HG02798 (cell line): ENCODE results near the gene C5orf63.
A peak's percentile ranks its signal among the peaks of the same experiment; 100 is the strongest.
"Not testable (repeated sequence)": the region's sequence is repeated elsewhere in the genome, so short reads cannot be mapped to it uniquely, and the experiment has no call there.

Experiments used
- ATAC-seq: cut with Tn5 transposase; IDR thresholded peaks from one replicate; pipeline ENCODE4 v1.9.1; 2021; ENCODE audit warnings: mild to moderate bottlenecking; ENCODE audit not compliant: unreplicated experiment, poor library complexity

Gene C5orf63

DNA sequence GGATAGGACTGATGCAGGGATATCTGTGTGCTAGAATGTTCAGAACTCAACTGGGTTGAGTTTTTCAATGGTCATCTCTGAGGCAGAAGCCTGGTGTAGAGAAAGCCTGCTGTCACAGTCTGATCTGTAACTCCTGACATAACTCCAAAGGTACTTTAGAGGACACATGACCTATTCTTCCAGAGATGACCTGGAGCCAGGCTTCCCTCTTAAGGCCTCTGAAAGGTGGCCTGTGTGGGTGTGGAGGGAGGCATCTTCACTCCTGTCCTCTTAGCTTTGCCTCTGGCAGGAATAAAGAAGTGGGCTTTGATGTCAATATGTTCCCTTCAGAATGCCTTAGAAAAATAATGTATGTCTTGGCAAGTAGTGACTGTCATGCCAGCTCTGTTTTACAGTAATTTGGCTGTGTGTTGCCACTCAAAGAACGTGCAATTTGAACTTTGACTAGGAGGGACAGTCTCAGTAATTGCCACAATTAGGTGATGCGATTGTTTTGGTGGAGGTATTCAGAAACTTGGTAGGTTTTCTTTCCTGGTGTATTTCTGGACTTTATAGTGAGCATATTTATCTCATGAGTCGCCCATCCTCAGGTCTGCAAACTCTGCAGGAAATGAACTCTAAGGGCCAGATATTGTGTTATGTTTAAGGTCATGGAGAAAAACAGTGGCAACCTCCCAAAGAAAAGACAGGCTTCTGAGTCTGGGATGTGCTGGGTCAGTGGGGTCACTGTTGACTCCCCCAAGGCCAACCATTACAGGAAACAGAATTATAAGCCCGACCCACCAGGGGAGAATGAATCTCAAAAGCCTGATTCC, 3.2 kb upstream of the C5orf63 start:
- ATAC-seq, result no peak

GRCh38 chr5:127074466-127074865, 1.2 kb upstream of the C5orf63 start:
- ATAC-seq, result no peak

- ATAC-seq, result no peak
These were observed 3.1 kb downstream of the C5orf63 start for GRCh38 chr5:127070243-127070642.

DNA sequence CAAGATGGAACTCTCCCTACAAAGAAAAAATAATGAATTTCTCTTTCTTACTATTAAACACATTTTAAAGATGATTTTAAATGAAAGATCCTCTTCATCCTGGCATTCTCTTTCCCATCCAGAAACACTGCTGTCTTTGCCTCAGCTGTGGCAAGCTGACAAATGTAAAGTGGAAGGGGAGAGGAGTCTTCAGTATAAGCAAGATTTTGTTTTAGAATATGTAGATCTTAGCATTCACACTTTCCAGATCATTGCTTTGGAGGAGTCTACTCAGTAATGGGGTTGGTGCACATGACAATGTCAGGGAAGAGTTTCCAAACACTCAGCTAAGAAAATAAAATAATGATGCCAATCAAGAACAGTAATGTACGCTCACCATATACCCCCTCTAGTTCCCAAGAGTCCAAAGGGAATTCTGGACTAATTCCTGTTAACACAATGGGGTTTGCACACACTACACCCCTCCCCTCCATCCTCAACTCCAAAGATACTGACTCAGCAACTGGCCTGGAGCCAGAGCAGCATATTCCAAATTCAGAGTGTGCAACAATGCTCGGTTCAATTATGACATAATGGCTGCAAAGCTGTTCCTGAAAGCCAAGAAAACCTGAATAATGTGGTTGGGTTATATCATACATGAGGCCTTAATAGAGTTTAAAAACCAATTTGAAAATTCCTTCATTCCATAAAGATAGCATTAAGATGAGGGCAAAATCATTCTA, 4.6 kb downstream of the C5orf63 start:
- no peak for ATAC-seq

DNA sequence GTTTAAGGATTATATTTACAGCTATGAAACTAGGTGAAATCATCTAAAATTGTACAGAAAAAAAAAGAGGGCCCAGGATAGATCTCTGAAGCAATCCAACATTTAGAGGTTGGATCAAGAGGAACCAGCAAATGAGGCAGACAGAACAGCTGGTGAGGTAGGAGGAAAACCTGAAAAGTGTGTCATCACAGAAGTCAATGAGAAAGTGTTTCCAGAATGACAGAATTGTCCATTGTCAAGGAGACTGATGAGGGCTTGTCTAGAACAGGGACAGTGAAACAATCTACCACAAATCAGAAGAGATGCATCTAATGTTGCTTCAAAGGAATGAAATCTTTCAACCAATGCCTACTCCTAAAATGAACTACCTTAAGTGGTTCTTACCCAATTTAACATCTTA, 6.6 kb downstream of the C5orf63 start:
- no peak for ATAC-seq

- ATAC-seq, result no peak
These were observed 9.0 kb downstream of the C5orf63 start for GRCh38 chr5:127064253-127064840.

DNA sequence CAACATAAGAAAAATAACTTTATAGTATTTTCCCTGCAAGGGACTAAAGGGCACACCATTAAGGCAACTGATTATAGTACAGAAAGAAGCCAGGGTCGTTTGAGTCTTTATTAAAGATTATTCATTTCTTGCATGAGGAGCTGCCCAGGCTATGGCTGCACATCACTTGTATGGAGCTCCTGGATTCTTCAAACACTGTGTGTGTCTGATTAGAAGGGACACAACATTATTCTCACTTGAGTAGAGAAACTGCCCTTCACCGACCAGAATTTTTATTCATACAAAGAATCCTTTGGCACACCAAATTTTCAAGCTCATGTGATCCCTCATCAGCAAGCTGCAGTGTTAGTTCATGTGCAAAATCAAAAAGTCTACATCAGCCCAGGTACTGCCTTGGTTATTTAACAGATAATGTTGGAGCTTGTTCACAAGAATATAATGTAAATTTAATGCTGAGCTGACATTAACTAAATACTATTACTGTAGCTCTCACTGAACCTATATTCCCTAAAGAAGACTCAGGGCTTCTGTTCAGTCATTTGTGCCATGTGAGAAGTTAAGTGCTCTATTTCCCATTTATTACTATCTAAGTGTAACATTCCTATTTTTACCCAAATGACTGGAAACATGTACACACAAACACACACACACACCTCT, 9.9 kb downstream of the C5orf63 start:
- no peak for ATAC-seq

DNA sequence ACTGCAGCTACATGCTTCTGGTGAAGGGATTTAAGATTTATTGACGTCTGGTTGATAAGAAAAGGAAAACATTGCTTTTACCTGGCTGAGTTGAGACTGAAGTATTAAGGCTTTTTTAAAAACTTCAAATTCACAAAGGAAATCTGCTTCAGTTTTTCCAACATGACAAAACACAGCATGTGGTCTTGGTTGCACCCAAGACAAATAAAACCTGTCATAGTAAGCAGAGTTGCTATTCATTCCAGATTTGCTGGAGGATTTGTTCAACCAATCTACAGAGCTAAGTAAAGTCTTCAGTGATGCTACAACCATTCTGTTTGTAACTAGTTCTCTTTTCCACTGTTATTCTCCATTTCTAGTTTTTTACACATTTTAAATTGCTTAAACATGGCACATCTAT, 11.3 kb downstream of the C5orf63 start:
- ATAC-seq, result no peak

DNA sequence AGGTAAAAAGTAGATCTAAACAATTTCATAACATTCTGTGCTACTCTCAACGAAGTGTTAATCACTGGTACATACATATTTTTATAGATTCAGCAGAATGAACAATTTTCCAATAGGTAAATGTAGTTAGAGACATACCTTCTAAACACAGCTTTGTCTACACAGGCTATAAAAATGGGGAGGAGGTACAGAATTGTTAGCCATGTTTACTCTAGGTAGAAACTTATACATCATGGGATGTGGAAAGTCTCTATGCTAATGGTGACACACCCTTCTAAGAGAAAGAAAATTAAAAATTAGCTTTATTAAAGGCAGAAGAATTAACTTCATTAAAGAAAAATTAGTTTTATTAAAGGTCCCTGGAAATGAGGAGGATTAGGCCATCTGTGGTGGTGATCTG, 11.8 kb downstream of the C5orf63 start:
- no peak for ATAC-seq

DNA sequence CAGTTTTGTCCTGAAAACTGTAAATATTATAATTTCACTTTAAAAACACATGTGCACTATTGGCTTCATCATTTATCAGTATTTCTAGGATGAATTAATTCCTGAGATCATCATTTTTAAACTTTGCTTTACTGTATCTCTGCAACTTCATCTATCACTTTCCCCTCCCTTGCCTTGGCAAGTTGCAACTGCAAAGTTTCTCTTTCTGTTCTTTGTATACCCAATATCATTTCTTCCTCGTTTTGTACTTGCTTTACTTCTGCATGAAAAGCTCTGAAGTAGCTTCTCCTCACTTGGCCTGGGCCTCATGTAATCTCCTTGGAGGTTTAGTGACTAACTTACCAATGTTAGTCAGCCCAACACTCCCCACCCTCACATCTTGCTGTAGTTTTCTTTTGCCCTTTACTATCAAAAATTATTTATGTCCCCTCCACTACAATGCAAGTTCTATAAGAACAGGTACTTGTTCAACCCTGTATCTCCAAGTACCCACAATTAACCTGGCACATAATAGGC, 12.8 kb downstream of the C5orf63 start:
- peak; percentile 49 for ATAC-seq

- ATAC-seq, result no peak
These were observed 16.4 kb downstream of the C5orf63 start for GRCh38 chr5:127056896-127057295.

DNA sequence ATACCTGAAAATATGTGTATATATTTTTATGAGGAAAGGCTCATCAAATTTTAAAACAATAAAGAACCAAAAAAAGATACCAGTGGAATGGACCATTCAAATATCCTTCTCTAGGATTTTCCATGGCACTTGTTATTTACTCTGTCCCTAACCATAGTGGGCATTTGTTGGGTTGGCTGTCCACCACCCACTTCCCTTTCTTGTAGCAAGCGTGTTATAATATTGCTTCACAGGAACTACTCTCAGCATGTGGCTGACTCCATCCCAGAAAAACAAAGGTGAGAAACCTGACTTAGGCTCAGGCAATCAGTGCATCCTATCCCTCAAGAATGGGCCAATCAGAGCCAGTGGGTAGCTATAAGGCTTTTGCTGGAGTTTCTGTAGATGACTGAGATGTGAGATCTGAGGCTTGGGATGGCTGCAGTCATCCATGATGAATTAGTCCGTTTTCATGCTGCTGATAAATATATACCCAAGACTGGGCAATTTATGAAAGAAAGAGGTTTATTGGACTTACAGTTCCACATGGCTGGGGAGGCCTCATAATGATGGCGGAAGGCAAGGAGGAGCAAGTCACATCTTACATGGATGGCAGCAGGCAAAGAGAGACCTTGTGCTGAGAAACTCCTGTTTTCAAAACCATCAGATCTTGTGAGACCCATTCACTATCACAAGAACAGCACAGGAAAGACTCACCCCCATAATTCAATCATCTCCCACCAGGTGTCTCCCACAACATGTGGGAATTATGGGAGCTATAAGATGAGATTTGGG, 17.2 kb downstream of the C5orf63 start:
- ATAC-seq, result no peak

- ATAC-seq, result not testable (repeated sequence)
These were observed 19.8 kb downstream of the C5orf63 start for GRCh38 chr5:127053551-127053950.

- ATAC-seq, result no peak
These were observed 20.3 kb downstream of the C5orf63 start for GRCh38 chr5:127053049-127053448.

DNA sequence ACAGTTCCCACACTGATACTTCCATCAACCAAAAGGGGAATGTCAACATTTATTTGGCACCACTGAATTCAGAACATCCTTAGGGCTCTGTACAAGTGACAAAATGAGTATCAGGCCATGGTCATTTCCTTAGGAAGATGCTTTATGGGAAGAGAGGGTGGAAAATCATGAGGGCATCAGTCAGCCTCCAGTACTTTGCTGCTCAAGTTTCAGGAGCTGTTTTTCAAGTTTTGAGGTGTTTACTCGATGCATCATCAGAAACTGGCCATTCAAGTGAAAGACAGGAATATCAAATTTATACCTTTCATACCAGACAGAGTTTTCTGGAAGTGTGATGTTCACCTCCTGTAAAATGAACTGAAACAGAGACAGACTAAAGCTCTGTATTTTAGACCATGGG, 21.7 kb downstream of the C5orf63 start:
- no peak for ATAC-seq

GRCh38 chr5:127046343-127047072, 26.8 kb downstream of the C5orf63 start:
- ATAC-seq, result no peak

DNA sequence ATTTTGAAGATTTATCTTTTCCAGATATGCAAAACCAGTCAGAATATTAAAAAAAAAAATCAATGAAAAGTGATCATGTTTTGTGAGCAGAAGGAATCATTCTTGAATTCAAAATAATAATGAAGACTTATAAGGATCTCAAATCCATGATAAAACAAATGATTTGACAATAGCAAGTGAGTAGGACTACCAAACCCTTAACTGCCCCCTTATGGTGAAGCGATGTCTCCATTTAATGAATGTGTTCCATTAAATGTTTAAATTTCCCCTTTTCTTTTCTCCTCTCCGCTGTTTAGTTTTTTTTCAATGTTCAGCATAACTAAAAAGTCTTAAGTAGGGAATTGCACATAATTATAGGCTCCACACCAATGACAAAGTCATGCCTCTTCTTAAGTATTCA, 30.7 kb downstream of the C5orf63 start:
- ATAC-seq, result no peak

GRCh38 chr5:127041571-127041970, 31.7 kb downstream of the C5orf63 start:
- no peak for ATAC-seq

DNA sequence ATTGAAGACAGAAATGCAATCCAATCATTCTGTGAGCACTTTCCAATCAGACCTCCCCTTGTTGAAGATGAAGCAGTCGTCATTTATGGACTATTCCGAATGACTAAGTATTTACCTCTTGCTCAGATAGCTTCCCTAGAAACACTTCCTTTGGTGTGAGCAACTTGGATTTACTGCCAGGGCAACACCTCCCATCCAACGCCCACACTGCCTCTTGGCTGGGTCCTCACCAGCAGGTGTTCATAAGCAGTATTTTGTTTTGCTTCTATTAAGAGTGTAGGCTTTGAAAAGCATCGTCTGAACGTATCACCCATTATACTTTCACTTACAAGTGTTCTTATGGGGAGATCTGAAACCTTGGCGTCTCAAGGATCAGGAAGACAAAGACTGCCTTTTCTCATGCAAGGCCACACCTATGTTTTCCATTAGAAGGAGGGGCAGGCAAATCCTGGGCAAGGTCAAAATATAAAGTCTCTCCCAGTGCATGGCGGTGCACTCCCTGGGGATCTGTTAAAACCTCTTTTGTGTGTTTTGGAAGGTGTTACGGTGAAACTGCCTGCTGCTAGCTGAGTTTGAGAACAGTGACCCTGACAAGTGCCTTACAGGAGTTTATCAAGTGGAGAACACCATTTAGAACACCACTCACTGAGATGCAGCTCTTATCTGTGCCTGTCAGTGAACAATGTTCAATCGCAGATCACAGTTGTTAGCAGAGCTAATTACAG, 32.3 kb downstream of the C5orf63 start:
- no peak for ATAC-seq
